NCI-H345 (cell line): ENCODE data around the gene MROH2A.

Experiments
- DNase-seq: peaks from one replicate; lab custom pipeline; 2025; lab: John Stamatoyannopoulos, UW

MROH2A gene

DNA sequence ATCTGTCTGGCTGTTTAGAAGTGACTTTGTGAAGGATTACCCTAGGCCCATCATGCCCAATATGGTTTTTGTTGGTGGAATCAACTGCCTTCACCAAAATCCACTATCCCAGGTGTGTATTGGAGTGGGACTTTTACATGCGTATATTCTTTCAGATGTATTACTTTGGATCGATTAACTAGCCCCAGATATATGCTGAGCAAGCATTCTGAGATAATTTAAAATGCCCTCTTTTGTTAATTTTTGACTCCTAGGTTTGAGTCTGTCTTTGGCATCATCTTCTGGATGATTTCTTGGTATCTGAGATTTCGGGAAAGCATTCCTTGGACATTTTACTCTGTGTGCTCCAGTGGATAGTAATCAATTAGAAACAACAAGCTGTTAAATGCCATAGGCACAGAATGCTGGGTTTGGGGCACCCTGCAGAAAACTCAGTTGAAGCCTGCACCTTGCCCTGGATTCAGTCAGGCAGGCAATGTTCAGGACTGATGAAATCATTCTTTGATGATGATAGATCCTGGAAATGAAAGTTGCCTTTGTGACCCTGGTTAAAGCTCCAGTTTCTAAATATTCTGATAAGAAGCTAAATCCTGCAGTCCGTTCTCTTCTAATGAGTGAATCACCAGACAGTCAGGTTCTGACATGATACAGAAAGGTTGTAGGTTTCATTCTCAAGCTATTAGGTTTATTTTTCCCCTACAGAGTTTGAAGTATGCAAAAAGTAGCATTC, 16.9 kb upstream of the MROH2A start:
- DNase-seq = no peak

DNA sequence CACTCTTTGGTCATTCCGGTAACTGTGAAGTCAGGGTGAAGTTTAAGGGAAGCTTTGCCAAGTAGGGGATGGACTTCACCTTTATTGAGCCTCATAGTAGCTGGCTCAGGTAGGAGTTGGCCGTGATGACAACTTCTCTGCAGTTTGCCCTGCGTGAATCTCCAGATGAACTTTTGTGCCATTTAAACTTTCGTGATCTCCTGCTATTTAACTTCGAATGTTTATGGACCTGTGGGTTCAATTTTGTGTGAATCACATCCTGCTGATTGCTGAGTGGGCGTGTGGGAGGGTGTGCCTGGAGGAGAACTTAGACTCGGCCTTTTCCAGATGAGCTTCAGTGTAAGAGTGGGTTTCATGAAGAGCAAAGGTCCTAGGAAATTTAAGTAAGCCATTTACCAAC, 13.9 kb upstream of the MROH2A start:
- no peak for DNase-seq

DNA sequence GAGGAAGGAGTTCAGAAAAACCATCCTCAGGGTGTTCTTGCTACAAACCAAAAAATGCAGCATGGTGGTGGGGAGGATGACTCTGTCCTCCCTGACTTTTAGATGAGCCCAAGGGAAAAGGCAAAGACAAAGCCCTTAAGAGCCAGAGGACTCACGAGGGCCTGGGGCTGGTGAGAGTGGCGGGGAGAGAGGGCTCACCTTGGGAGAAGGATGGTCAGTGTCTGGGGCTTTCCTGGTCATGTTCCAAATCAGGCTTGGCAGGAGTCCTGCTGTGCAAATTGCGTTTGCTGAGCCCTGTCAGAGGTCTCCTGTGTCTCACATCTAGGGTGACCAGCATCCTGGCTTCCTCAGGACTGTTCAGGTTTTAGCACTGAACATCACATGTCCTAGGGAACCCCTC, 13.4 kb upstream of the MROH2A start:
- no peak for DNase-seq

DNA sequence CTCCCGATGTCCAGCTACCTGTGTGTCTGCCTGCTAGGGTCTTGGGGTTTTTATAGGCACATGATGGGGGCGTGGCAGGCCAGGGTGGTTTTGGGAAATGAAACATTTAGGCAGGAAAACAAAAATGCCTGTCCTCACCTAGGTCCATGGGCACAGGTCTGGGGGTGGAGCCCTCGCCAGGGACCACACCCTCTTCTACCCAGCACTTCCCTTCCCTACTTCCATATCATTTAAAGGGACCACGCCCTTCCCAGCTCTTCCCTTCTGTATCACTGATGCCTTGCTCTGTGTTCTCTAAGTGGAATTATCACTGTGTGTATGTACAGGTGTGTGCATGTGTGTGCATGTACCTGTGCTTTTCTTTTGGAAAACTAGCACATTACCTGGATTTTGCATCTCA, 11.7 kb upstream of the MROH2A start:
- DNase-seq = no peak

DNA sequence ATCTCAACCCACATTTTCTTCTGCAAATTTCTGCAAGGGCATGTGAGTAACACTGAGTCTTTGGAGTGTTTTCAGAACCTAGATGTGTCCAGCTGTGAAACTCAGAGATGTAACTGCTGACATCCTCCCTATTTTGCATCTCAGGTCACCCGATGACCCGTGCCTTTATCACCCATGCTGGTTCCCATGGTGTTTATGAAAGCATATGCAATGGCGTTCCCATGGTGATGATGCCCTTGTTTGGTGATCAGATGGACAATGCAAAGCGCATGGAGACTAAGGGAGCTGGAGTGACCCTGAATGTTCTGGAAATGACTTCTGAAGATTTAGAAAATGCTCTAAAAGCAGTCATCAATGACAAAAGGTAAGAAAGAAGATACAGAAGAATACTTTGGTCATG, 10.1 kb upstream of the MROH2A start:
- no peak for DNase-seq

DNA sequence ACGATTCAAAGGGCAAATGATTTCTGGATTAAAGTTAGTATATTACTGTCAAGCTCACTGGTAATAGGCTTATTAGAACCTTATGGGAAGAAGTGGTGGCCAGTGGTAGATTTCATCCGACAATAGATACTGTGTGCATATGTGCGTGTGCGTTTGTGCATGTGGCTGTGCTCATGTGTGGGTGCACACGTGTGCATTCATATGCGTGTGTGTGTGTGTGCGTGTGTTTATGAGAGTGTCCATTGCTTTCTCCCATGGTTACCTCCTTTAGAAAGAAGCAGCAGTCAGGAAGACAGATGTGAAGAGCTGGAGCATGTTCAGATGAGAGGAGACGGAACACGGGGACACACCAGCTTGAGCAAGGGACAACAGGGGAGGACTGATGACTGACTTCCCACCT, 8.9 kb upstream of the MROH2A start:
- DNase-seq = no peak

DNA sequence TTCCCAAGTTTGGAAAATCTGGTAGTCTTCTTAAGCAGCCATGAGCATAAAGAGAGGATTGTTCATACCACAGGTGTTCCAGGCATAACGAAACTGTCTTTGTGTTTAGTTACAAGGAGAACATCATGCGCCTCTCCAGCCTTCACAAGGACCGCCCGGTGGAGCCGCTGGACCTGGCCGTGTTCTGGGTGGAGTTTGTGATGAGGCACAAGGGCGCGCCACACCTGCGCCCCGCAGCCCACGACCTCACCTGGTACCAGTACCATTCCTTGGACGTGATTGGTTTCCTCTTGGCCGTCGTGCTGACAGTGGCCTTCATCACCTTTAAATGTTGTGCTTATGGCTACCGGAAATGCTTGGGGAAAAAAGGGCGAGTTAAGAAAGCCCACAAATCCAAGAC, 6.0 kb upstream of the MROH2A start:
- no peak for DNase-seq

DNA sequence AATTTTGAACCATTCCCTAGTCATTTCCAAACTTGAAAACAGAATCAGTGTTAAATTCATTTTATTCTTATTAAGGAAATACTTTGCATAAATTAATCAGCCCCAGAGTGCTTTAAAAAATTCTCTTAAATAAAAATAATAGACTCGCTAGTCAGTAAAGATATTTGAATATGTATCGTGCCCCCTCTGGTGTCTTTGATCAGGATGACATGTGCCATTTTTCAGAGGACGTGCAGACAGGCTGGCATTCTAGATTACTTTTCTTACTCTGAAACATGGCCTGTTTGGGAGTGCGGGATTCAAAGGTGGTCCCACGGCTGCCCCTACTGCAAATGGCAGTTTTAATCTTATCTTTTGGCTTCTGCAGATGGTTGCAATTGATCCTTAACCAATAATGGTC, 5.5 kb upstream of the MROH2A start:
- DNase-seq = no peak

DNA sequence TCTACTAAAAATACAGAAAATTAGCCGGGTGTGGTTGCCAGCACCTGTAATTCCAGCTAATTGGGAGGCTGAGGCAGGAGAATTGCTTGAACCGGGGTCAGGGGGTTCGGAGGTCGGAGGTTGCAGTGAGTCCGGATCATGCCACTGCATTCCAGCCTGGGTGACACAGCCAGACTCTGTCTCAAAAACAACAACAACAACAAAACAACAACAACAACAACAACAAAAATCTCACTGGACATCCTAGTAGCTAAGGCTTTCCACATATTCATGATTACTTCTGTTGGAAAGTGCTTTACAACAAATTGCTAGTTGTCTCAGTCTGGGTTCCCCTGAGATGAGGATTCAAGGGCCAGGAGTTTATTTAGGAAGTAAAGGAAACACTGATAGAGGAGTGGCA, 4.3 kb upstream of the MROH2A start:
- no peak for DNase-seq

DNA sequence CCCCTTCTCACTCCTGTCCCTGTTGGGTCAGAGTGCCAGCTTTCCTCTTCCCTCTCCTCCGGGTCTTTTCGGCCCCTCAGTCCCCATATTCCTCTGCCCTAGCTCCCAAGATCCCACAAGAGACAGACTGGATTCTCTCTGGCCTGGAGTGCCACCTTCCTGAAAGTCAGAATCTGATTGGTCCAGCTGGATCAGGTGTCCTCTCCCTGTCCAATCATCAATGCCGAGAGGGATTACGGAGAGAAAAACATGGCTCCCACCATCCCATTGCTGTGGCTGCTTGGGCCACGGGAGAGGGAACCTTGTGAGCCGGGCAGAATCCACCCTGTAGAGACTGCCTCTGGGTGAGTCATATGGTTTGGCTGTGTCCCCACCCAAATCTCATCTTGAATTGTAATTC, 2.7 kb upstream of the MROH2A start:
- DNase-seq = no peak

DNA sequence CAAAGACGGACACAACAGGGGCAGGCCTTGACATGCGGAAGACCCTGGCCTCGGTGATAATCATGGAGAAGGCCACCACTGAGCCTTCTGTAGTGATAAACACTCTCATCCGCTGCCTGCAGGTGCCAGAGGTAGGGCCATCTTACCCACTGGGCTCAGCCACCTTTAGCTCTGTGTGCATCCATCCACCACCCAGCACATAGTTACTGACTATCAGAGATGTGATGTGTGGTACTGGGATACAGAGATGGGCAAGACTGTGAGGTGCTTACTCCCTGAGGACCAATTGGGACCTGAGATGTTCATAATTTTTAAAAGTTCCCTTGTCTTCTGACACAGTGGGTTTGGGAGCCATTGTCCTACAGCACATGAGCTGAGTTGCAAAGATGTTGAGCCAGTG, 1.6 kb downstream of the MROH2A start:
- no peak for DNase-seq

DNA sequence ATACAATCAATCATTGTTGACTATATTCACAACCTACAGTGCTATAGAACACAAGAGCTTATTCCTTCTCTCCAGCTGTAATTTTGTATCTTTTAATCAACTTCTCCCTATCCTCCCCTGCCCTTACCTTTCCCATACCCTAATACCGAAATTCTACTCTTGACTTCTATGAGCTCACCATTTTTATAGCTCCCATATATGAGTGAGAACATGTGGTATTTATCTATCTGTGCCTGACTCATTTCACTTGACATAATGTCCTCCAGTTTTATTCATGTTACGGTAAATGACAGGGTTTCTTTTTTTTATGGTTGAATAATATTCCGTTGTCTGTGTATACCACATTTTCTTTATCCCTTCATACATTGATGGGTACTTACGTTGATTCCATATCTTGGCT, 2.6 kb downstream of the MROH2A start:
- DNase-seq = no peak

DNA sequence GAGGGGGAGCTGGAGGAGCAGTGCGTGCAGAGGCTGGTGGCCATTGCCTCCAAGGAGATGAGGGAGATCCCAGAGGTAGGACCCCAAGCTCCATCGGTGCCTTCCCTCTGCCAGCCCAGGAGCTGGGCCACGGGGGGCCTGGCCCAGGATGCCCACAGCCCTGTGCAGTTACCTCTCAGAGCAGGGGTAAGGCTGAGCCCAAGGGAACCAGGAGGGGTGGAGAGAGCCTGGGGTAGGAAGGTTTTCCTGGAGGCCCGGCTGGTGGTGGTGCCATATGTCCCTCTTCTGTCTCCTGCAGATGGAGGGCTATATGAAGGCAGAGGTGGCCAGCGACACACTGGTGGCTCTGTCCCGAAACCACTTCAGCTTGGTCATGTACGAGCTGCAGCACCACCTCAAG, 11.4 kb downstream of the MROH2A start:
- DNase-seq = no peak

DNA sequence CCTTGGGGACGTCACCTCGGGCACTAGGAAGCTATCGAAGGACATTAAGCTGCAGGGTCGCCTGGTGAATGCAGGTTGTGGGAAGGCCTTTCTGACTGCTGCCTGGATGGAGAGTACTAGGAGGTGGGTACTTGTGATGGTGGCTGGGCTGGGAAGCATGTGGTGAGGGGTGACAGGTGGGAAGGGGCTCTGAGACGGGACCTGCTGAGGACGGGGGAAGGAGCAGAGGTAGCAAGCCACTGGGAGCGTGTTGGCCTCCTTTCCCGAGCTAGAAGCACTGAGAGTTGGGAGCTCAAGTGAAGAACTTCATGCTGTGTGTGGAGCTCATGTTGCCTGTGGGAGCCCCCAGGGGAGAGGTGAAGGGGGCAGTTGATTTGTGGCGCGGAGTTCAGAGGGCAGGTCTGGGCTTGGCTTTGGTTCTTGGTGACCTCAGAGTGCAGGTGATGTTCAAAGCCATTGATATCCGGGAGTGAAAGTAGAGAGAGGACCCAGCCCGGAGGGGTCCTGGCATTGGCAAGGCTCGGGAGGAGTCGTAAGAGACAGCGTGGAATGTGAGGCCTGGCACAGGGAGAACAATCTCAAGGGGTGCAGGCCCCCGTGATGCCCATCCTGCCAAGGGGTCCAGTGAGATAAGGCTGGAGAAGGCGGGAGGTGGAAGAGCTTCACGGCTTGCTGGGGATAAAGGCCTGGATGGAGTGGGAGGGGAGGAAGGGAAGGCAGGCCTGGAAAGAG, 13.2 kb downstream of the MROH2A start:
- no peak for DNase-seq

DNA sequence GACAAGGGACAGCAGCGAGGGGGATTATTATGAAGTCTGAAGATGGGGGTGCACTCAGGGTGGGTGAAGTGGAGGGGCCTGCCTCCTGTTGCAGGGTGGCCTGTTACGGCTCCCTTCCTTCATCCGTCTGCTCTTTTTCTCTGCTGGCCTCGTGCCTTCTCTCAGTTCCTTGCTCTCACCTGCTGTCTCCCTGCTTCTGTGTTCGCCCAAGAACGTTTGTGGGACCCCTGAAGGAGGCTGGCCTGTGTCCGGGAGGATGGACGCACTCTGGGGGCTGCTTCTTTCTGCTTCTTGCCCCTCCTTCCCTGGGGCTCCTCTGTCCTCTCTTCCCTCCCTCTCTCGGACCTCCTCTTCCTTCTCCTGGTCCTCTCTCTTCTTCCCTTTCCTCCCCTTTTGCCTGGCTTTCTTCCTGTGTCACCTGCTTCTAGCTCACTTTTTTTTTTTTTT, 13.8 kb downstream of the MROH2A start:
- DNase-seq = no peak

DNA sequence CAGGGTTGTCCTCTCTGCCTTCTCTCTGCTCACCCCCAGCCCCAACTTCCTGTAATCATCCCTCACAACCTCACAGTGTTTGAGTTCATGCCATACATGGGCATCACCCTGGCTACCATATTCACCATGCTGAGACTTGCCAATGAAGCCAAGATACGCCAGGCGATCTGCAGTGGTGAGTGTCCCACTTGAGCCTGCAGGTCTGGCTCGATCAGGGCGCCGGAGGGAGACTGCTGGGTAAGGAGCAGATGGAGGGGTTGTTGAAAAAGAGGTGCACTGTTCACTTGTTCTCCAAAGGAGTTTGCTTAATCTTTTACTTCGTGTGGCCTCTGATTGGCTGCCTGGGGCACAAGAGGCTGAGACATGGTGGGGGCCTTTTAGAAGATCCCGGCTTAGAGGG, 14.6 kb downstream of the MROH2A start:
- no peak for DNase-seq

DNA sequence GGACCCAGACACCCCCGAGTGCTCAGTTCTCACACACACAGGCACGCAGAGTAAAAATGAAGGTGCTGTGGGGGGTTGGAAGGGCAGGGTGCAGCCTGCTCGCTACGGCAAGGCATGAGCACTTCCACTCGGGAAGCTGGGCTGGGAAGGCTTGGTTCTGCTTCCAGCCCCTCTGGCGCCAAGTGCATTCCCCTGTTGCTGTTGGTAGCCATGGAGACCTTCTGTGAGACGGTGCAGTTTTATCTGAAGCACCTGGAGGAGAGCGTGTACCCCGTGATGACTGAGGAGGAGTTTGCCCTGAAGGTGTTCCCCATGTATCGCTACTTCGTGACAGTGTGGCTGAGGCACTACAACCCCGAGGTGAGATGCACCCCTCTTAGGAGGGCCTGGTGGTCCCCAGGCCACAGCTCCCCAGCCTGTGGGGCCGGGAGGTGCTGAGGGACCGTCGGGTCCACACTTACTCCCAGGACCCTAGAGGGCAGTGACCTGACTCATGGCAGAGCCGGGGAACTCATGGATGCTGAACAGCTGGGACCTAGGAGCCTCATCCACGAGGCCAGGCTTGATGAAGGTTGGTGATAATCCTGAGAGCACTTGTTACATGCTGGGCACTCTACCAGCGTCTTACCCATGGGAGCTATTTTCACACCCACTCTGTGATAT, 15.5 kb downstream of the MROH2A start:
- DNase-seq = no peak

DNA sequence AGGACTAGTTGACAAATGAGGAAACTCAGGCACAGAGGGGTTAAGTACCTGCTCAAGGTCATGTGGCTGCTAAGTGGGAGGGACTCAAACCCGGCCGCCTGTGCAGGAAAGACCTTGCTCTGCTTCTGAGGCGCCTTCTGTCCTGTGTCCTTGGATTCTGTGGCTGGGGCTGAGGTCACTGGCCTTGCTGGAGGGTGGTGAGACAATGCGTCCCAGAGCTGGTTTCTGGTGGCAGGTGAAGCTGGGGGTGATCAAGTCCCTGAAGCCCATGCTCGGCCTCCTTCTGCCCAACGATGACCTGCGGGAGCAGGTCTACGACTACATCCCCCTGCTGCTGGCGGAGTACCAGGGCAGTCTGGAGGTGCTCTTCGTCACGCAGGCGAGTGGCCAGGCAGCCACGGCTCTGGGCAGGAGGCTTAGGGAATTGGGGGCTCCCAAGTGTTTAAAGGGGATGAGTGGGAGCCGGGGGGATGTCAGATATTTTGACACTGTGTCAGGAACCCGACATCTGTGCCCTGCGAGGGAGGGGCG, 16.1 kb downstream of the MROH2A start:
- DNase-seq = no peak

DNA sequence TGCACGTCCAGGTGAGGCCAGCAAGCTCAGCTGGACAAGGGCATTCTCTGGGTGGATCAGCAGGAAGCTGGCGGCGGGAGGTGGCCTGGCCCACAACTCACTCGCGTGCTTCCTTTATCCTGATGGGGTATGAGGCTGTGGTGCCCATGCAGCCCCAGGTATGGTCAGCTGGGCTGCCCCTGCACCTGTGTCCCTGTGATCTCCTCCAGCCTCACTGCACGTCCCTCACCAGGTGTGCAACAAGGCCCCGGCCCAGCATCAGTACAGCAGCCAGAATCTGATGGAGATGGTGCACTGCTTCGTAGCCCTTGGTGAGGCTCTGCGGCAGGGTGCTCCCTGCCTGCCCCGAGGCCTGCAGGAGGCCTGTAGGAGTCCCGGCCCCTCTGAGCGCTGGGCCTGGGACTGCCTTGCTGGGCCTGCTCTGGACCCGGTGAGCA, 17.6 kb downstream of the MROH2A start:
- DNase-seq = no peak

DNA sequence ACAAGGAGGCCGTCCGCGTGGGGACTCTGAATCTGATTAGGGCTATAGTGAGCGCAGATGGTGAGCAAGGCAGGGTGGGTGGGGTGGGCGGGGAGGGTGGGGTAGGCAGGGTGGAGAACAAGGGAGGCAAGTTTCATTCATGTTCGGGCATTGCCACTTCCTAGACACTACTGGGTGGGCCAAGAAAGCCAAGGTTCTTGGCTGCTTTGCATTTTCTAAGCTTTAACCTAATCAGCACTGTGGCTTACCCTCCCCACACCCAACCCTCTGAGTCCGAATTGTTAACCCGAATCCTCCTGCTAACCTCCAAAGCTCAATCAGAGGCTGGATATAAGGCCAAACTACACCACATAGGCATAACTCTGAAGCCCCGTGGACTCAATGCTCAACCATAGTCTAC, 18.1 kb downstream of the MROH2A start:
- DNase-seq = no peak

DNA sequence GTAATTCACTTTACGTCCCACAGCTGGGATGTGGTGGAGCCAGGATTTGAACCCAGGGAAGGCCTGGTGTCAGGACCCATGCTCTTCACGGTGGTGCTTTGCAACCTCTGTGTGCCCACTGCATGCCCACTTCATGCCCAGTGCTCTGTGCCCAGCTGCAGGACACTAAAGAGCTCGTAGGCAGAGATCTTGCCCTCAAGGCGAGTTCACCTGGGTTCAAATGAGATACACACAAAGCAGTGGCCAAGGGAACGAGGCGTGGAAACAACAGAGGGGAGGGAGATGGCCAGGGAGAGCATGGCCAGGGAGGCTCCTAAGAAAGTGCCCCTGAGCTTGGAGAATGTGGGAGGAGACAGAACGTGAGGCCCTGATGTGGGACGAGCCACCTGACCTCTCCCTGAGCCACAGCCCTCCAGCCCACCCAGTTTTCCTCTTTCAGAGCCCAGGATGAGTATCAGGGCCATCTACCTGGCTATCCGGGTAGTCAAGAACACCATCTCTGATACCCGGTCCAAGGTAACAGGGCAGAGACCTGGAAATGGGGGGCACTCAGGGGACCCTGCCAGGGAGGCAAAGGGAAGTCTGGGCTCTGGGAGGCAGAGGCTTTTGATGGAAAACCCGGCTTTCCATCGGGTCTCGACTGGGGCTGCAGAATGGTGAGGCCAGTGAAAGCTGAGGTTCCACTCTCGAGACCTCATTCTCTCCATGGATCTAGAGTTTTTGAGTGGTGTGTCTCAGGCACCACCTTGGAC, 20.4 kb downstream of the MROH2A start:
- no peak for DNase-seq

DNA sequence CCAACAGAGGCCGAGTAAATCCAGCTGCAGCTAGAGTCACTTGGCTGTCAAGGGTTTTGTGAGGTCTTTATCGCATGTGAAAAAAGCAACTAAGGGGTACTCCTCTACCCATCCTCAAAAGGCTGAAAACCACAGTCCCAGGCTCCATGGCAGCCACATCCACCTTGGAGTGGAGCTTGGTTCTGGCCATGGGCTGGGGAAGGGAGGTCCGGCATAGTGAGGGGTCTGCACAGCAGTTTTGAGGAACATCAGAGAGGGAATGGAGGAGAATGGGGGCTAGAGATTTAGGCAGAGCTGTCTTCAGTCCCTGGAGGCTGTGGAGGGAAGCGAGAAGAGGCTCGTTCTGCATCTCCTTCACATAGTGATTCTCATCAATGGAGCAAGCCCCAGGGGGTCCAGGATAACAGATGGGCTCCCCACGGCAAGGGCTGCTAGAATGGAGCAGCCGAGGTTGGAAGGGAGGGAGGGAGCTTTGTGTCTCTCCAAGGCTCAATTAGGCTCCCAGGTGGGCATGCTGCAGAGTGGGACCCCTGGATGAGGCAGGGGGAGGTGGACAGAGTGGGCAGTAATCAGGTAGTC, 21.0 kb downstream of the MROH2A start:
- no peak for DNase-seq
